ENCODE measurements around the gene COL5A1.

DNA sequence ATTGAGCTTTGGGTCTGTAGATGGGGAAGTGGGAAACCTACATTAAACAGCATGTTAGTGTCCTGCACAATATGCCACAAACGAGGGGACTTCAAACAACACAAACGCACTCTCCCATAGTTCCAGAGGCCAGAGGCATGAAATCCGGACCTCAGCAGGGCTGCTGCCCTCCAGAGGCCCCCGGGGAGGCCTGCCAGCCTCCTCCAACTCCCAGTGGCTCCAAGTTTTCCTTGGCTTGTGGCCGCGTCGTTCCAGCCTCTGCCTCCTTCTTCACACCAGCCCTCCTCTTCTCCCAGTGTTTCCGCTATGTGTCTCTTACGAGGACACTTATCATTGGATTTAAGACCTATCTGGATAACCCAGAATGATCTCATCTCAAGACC, 13.3 kb upstream of the COL5A1 start:
- TF ChIP-seq, protein P1, sequence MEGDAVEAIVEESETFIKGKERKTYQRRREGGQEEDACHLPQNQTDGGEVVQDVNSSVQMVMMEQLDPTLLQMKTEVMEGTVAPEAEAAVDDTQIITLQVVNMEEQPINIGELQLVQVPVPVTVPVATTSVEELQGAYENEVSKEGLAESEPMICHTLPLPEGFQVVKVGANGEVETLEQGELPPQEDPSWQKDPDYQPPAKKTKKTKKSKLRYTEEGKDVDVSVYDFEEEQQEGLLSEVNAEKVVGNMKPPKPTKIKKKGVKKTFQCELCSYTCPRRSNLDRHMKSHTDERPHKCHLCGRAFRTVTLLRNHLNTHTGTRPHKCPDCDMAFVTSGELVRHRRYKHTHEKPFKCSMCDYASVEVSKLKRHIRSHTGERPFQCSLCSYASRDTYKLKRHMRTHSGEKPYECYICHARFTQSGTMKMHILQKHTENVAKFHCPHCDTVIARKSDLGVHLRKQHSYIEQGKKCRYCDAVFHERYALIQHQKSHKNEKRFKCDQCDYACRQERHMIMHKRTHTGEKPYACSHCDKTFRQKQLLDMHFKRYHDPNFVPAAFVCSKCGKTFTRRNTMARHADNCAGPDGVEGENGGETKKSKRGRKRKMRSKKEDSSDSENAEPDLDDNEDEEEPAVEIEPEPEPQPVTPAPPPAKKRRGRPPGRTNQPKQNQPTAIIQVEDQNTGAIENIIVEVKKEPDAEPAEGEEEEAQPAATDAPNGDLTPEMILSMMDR (IDR thresholded peaks at IDR 0.05), result no peak
- TF ChIP-seq POLR2A (IDR thresholded peaks at IDR 0.05), result no peak

All from esophagus squamous epithelium (tissue), 4 donors.